Transverse colon (tissue), 4 donors: ENCODE measurements around the gene WDR75. TPM values are rescaled to one million over a fixed set of nuclear protein-coding genes. Genes with fewer than 3 reads are reported as not detected.
"Not testable (repeated sequence)": the region's sequence is repeated elsewhere in the genome, so short reads cannot be mapped to it uniquely, and the experiment has no call there.

Experiments used
- DNase-seq: peaks from one replicate; pipeline ENCODE4 v3.0.0-alpha.2; 2019
- H3K27ac ChIP-seq, 4 donors: fragments of 200-600 bp; sonication (generic); 2 replicates each; pipeline ENCODE4 v1.5.1; 2016 to 2018; ENCODE audit warnings: inconsistent platforms in 4 of 4
- H3K27me3 ChIP-seq: fragments of 200-600 bp; sonication (generic); 2 replicates; pipeline ENCODE4 v1.5.1; 2017; ENCODE audit warnings: inconsistent platforms
- H3K36me3 ChIP-seq, 4 donors: fragments of 200-600 bp; sonication (generic); 2 replicates each; pipeline ENCODE4 v1.5.1; 2017 to 2019; ENCODE audit warnings: inconsistent platforms in 4 of 4
- H3K4me1 ChIP-seq, 4 donors: fragments of 200-600 bp; sonication (generic); 2 replicates each; pipeline ENCODE4 v1.5.1; 2017 to 2020; ENCODE audit warnings: inconsistent platforms in 4 of 4
- H3K4me3 ChIP-seq, 4 donors: fragments of 200-600 bp; sonication (generic); 1 replicate in 1 of 4; 2 replicates in 3 of 4; pipeline versions ENCODE4 v1.5.1 to v1.6.1; 2017 to 2019; ENCODE audit warnings: inconsistent platforms in 4 of 4
- H3K9me3 ChIP-seq, 2 donors: fragments of 200-600 bp; sonication (generic); 2 replicates each; pipeline ENCODE4 v1.5.1; 2017 to 2019; ENCODE audit warnings: inconsistent platforms in 2 of 2
- CTCF ChIP-seq, 5 experiments: fragments of 200-600 bp in 3 of 5; fragments of 450-650 bp in 2 of 5; sonication (generic) in 3 of 5; IDR thresholded peaks; 1 replicate in 2 of 5; 2 replicates in 3 of 5; pipeline ENCODE4 v1.5.1; 2016 to 2017; ENCODE audit warnings: antibody characterized with exemption in 5 of 5, inconsistent platforms in 3 of 5, mild to moderate bottlenecking in 2 of 5, moderate library complexity in 1 of 5
- EP300 ChIP-seq: sonication (generic); formaldehyde crosslinking; IDR thresholded peaks from one replicate; pipeline ENCODE4 v1.6.1; 2017; ENCODE audit warnings: antibody characterized with exemption, low read depth
- POLR2A ChIP-seq: fragments of 450-650 bp; IDR thresholded peaks from one replicate; pipeline ENCODE4 v1.6.1; 2016; ENCODE audit warnings: antibody characterized with exemption, mild to moderate bottlenecking, moderate library complexity
- POLR2AphosphoS5 ChIP-seq, 3 donors: sonication (generic); formaldehyde crosslinking; IDR thresholded peaks; one replicate each; pipeline ENCODE4 v1.6.1; 2016; ENCODE audit warnings: antibody characterized with exemption in 3 of 3
- WGBS, 2 donors: methylation state at CpG; one replicate each; pipeline ENCODE4 v1.1.5; 2018; ENCODE audit warnings: low coverage in 1 of 2; 5-methylcytosine and 5-hydroxymethylcytosine counted together
- in situ Hi-C, 4 donors: fragments of 200-750 bp; cut with MboI; loops; one replicate each; pipeline versions ENCODE4 v1.15.0 to v1.15.1; 2017; ENCODE audit warnings: low sequenced_read_pairs in 3 of 4, low pct_ligation_motif_present in 1 of 4, low pct_unique_long_range_greater_than_20kb in 1 of 4
- intact Hi-C: fragments of 100-400 bp; cut with DNase I; formaldehyde crosslinking; loops from one replicate; pipeline ENCODE4 v1.15.1; 2023; ENCODE audit warnings: low total_unique reads
- total RNA-seq, 4 donors: library from RNA; depleted of rRNA; stranded (reverse); fragments of >200 nt; gene quantifications; one replicate each; pipeline ENCODE4 v1.1.0, GENCODE V29; 2016

The WDR75 gene
- total RNA-seq, 4 donors from 2014 or later: 11.1 to 38.1 (median 25.2) TPM

- DNase-seq: no peak
- no peak for TF ChIP-seq POLR2AphosphoS5 (IDR thresholded peaks at IDR 0.05)
- no peak for TF ChIP-seq CTCF (IDR thresholded peaks at IDR 0.05)
- no peak for TF ChIP-seq POLR2A
- TF ChIP-seq EP300: no peak
- no peaks in the 10 kb centered on the region for H3K27me3 ChIP-seq
- no peaks in the 10 kb centered on the region for H3K9me3 ChIP-seq
- whole genome bisulfite sequencing, 2 donors: 67 to 98% methylated on average over 1 of the region's 1 CpG
- intact Hi-C loops (no loop called here), in situ Hi-C loops (loop anchor here in 2 of 4 donors (10.0 to 25.0 kb wide), 2 partner anchors 108 to 170 kb away; no protein-coding TSS in a partner anchor)
- no peak overlapping the region for H3K27ac ChIP-seq
- H3K36me3 ChIP-seq: peaks cover 0 to 81% (median 30%) of the 10 kb centered on the region in 4 donors
- peaks cover 0 to 11% (median 0%) of the 10 kb centered on the region in 4 donors for H3K4me1 ChIP-seq
- no peak overlapping the region for H3K4me3 ChIP-seq
Observed at GRCh38 chr2:189467160-189467559, 25.9 kb downstream of the WDR75 start.

GRCh38 chr2:189467593-189467992 lies 26.3 kb downstream of the WDR75 start:
- no peak overlapping the region for H3K4me3 ChIP-seq
- no peaks in the 10 kb centered on the region for H3K9me3 ChIP-seq
- H3K27ac ChIP-seq: no peak overlapping the region
- in situ Hi-C loops (loop anchor here in 2 of 4 donors (10.0 to 25.0 kb wide), 2 partner anchors 107 to 170 kb away; no protein-coding TSS in a partner anchor), intact Hi-C loops (no loop called here)
- no peak for DNase-seq
- H3K36me3 ChIP-seq: peaks cover 0 to 77% (median 28%) of the 10 kb centered on the region in 4 donors
- 86 to 88% methylated on average over 4 of the region's 4 CpGs for WGBS, 2 donors
- no peaks in the 10 kb centered on the region for H3K27me3 ChIP-seq
- H3K4me1 ChIP-seq: peaks cover 0 to 11% (median 0%) of the 10 kb centered on the region in 4 donors
- TF ChIP-seq EP300: no peak
- no peak for TF ChIP-seq POLR2AphosphoS5 (IDR thresholded peaks at IDR 0.05)
- TF ChIP-seq POLR2A: no peak
- TF ChIP-seq CTCF (IDR thresholded peaks at IDR 0.05): no peak

DNA sequence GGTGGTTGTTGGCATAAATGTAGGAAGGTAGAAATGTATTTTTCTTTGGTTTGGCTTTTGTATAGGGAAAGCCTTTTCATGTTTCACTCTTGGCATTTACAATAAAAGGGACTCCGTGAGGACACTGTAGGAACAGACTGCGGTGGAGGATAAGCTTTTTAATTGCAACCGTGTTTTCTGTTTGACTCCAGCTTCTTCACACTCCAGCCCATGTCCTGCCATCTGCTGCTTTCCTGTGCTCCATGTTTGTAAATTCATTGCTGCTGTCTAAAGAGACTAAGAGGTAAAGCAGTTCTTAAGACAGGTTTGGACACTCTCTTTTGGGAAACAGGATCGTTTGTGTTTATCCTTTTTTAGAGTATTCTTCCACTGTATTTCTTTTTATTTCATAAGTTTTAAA lies 33.3 kb downstream of the WDR75 start:
- H3K4me3 ChIP-seq: no peak overlapping the region
- no peaks in the 10 kb centered on the region for H3K4me1 ChIP-seq
- H3K27me3 ChIP-seq: no peaks in the 10 kb centered on the region
- in situ Hi-C loops (loop anchor here in 1 of 4 donors (25.0 kb wide), 1 partner anchor 163 kb away; no protein-coding TSS in a partner anchor), intact Hi-C loops (no loop called here)
- DNase-seq: no peak
- WGBS, 2 donors: 83 to 93% methylated on average over 4 of the region's 4 CpGs
- H3K9me3 ChIP-seq: no peaks in the 10 kb centered on the region
- no peak overlapping the region for H3K27ac ChIP-seq
- peaks cover 0 to 45% (median 19%) of the 10 kb centered on the region in 4 donors for H3K36me3 ChIP-seq
- TF ChIP-seq POLR2AphosphoS5 (IDR thresholded peaks at IDR 0.05) (no peak), CTCF (IDR thresholded peaks at IDR 0.05) (no peak), POLR2A (no peak), EP300 (no peak)

DNA sequence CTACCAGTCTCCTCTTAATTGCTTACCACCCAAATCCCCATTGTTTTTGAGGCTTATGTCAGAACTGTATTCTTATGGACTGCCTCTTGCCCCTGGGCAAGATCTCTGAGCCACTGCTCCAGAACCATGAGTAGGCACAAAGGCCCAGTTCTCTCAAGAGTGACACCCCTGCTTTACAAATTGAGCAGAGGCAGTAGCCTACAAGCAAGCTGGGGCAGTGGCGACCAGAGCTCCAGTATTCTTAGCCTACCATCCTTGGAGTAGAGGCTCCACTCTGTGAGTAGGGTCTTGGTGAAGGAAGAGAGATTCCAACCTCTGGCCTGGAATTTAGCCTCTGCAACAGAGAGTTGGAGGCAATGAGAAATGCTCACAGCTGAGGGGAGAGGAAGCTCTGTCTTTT lies 36.5 kb downstream of the WDR75 start:
- TF ChIP-seq CTCF (IDR thresholded peaks at IDR 0.05) (no peak), EP300 (no peak), POLR2AphosphoS5 (IDR thresholded peaks at IDR 0.05) (no peak), POLR2A (no peak)
- H3K27ac ChIP-seq: no peak overlapping the region
- H3K36me3 ChIP-seq: peaks cover 0 to 24% (median 8%) of the 10 kb centered on the region in 4 donors
- in situ Hi-C loops: no loop called here
- H3K9me3 ChIP-seq: no peaks in the 10 kb centered on the region
- no peak overlapping the region for H3K4me3 ChIP-seq
- intact Hi-C loops: no loop called here
- 93% methylated on average over 1 of the region's 1 CpG; no CpG with 5 or more reads in 1 of the 2 donors for WGBS, 2 donors
- H3K27me3 ChIP-seq: no peaks in the 10 kb centered on the region
- DNase-seq: no peak
- H3K4me1 ChIP-seq: no peaks in the 10 kb centered on the region

DNA sequence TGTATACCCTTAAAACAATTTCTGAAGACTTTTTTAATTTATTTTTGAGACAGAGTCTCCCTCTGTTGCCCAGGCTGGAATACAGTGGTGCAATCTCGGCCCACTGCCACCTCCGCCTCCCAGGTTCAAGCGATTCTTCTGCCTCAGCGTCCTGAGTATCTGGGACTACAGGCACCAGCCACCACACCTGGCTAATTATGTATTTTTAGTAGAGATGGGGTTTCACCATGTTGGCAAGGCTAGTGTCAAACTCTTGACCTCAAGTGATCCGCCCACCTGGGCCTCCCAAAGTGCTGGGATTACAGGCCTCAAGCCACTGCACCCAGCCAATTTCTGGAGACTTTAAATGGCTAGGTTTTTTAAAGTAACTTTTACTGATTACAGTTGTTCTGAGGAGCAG lies 37.0 kb downstream of the WDR75 start:
- H3K4me1 ChIP-seq, DNase-seq, H3K4me3 ChIP-seq, intact Hi-C loops, H3K27me3 ChIP-seq, H3K9me3 ChIP-seq, H3K27ac ChIP-seq, in situ Hi-C loops: not testable (repeated sequence)
- WGBS, 2 donors: 95 to 100% methylated on average over 4 to 5 of the region's 5 CpGs
- H3K36me3 ChIP-seq: peaks cover 0 to 23% (median 8%) of the 10 kb centered on the region in 4 donors
